Measurements from ENCODE around the gene BRD4.

Gene BRD4

DNA sequence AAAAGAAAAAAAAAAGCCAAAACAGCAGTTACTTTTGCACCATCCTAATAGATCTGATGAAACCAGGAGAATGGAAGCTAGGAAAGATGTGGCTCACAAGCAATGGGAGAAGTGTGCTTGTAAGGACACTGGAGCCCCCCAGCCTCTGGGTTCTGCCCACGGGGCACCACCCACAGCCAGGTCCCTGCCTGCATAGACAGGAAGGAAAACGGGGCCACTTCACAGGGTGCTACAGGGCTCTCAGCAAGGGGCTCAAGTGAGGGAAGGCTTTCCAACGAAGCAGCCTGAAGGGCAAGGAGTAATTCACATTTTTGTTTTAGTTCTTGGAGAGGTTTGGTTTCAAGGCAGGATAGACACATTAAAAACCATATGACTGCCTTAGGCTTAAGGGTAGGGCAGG lies 42.7 kb downstream of the BRD4 start:
- no peak for DNase-seq (ENCODE audit: low read depth in 3 of 3)

DNA sequence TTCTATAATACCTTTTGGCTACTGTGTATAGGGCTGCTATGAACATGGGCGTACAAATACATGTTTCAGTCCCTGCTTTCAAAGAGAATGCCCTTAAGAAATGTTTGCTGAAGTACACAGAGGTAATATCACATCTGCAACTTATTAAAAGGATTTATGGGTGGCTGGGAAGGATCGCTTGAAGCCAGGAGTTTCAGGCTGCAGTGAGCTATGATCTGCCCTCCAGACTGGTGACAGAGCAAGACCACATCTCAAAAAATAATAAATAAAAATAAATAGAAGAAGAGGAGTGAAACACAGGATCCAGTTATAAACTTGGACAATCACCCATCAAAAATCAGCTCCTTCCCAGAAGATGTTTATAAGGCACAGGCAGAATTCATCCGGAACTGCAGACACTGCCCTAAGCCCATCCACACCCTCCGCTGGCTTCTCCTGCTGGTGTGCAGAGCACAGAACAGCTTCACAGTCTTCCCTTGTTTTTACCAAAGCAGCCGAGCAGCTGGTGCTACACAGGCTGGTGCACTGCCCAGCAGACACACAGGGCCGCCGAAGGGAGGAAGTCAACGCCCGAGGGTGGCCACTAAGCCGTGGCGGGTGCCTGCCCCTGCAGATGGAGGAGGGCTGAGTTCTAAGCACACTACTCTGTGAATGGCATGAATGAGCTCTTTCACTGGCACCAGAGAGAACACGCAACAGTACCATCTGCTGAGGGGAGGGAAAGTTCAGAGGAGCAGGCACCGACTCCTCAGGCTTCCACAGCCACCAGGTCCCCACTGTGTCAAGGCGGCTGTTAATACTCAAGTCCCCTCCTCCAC lies 44.0 kb downstream of the BRD4 start:
- DNase-seq (ENCODE audit: low read depth in 3 of 3) = no peak

DNA sequence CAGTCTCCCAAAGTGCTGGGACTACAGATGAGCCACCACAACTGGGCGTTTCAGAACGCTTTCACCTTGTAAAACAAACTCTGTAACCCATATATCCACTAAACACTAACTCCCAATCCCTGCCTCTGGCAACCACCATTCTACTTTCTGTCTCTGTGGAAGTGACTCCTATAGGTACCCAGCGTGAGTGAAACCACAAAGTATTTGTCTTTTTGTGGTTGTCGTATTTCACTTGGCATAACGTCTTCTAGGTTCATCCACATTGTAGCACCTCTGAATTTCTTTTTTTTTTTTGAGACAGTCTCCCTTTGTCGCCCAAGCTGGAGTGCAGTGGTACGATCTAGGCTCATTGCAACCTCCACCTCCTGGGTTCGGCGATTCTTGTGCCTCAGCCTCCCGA lies 44.8 kb downstream of the BRD4 start:
- DNase-seq (ENCODE audit: low read depth in 3 of 3) = no peak

DNA sequence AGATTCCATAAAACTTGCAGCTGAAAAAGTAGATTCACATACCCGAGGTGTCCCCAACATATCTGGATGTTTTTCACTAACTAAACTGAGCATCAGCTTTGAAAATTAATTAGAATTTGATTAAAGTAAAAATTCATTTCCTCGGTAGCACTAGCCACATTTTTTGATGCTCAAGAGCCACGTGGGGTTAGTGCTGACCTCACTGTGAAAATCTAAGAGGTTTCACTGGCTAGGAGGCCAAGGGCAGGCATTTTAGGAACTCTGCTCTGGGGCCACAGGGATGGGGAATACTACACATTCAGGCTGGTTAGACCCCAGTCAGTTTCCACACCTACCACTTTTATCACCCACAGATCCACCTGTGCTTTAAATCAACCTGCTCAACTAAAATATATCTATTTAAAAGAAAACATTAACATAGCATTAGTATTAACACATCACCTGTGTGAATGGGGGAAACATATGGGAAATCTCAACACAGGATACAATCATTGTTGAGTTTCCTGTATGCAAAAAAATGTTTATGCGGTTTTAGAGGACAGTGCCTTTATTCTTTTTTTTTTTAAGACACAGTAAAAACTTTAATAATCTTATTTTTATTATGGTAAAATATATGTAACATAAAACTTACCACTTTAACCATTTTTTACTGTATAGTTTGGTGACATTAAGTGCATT lies 45.5 kb downstream of the BRD4 start:
- no peak for DNase-seq (ENCODE audit: low read depth in 3 of 3)

DNA sequence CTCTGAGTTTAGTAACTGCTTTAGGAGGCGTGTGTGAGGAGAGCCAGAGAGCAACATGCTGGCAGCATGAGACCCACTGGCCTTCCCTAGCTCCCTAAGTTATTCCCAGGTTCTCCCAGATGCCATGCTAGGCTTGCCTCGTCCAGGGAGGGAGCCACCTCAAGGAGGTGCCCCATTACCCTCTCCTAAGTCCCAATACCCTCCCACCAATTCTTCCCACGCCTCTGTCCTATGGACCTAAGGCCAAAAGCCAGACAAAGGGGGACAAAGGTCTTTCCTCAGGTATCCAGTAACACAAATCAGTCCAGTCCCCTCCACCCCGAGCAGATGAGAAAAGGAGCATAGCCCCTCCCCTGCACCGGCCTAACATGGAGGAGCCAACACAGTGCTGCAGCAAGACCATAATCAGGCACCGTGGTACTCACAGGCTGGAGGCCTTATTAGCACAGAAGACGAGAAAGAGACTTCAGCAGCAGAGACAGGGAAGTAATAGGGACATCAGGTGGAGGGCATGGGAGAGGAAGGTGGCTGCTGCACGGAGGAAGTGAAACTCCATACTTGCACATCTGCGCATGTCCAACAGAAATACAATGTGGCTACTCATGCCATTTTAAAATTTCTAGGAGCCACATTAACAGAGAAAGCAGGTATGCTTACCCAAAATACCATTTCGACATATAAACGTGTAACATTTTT lies 46.3 kb downstream of the BRD4 start:
- DNase-seq (ENCODE audit: low read depth in 3 of 3) = no peak

DNA sequence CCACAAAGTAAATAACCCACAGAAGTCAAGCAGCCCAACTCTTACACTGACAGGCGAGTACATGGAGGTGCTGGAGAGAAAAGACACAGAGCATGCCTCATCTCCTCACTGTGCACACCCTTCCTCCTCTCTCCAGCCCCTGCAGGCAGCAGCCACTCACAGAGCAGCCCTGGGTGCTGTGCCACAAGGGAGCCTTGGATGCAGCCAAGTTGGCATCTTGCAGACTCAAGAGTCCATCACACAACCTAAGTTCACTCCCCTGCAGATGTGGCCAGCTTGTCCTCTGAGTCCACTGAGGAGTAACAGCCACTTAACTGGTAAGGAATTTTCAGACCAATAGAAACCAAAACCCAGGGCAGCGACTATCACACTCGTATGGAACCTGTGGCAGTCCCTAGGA lies 47.4 kb downstream of the BRD4 start:
- no peak for DNase-seq (ENCODE audit: low read depth in 3 of 3)

DNA sequence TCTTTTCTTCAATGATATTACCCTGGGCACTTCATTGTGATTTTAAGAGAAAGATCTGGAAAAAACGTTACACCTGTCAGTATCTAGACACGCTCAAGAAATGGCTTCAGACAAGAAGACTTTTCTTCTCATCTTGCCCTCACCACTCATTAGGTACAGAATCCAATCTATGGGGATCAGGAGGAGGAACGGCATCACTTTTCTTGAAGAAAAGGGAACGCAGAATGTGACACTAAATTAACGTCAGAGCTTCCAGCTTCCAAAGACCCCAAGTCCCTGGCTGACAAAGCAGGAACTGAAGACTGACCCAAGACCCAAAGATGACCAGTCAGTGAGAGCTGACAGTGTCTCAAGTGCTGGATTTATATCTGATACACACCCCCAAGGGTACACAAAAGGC lies 48.2 kb downstream of the BRD4 start:
- no peak for DNase-seq (ENCODE audit: low read depth in 3 of 3)

DNA sequence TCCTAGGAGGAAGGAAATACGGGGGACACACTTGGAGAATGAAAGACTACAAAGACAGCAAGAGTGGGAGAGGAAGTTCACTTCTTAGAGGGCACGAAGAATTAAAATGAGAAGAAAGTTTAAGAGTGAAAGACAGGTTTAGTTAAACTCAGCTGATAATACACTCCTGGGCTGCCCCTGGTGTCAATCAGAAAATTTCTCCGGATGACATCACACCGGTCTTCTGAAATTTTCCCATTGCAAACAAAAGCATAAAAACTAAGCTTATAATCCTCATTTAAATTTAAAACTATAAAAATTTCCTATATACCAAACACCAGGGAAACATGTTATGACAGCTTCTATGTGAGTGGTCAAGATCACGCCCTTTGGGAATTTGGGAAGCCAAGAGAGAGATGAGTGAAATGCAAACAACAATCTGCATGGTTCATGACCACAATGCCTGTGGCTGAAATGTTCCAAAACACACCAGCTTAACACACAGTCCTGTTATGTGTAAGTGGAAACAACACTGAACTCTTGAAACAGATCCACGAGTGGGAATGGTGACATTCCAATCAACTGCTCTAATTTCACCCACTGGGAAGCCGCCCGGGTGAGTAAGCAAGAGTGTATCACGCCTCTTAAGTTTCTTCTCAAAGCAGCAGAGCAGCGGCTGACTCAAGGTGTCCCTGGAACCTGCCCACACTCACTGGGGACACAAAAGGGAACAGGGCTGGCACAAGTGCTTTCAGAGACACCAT lies 49.0 kb downstream of the BRD4 start:
- peak in 1 of 3 donors; percentile 37 for DNase-seq (ENCODE audit: low read depth in 3 of 3)

DNA sequence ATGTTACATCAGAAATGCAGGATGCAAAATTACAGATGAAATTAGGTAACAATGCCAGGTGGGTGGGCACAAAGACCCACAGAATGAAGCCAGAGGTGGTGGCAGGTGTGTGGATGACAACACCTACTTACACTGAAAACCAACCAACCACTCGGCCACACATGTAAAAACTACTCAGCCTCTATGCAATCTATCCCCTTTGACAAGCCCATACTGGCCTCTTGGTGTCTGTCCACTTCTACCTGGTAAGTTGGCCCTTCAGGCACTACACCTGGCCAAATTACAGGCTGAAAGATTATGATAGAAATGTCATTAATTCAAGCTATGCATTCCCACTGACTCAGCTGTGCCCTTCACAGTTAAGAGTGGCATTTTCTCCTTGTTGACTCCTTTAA lies 50.0 kb downstream of the BRD4 start:
- DNase-seq (ENCODE audit: low read depth in 3 of 3) = no peak

DNA sequence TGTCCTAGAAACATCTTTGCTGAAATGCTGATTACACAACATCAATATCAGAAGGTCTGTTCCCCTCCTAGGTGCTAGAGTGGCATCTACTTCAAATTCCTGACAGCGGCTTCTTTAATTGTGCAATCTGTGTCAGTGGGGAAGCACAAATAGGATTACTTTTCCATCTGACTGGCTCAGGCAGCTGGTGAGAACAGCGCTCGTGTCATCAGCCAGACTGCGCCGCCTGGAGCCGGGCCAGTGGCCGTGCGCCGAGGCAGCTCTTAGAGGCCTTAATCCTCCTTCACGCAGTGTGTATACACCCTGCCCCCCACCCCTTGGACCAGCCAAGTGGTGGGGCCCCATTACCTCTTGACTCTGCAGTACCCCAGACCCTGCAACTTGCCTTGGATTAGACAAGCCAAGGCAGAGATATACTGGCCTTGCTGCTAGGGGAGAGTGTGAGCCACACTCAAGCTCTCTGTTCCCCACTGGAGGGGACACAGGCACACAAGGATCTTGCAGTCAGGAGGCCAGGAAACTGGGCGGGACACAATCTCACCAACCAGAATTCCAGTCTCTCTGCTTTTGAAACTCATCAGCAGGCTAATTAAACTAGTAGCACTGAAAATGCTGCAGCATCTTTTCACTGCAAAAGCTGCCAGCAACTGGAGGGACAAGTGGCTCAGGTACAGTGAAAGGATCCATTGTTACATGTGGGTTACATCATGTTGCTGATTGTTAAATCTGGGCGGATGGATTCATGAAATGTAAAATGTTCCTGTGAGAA lies 51.2 kb downstream of the BRD4 start:
- DNase-seq (ENCODE audit: low read depth in 3 of 3) = no peak

DNA sequence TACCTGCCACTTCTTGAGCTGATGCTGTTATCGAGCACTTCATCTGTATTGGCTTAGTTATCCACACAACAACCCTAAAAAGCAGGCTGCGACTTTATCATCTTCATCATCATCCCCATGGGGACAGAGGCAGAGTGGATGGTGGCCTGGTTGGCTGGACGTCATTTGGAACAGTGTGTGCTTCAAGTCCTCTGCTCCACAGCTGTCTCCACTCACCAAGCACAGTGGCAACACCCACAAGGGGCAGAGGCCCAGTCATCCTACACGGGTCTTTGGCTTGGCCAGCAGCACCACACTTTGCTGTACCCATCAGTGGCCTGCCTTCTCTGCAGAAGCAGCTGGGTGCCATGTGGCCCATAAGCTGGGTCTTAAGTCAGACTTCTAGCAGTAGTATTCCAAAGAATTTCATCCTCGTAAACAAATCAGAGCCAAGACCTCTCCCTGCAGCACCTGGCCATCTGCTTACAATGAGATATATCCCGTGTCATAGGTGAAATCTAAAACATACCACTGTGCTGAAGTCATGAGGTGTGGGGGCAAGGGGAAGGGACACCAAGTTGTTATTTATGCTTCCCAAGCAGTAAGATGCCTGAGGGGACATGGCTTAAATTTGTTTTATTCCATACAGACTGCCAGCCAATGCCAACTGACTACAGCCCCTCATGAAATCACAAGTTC lies 52.2 kb downstream of the BRD4 start:
- no peak for DNase-seq (ENCODE audit: low read depth in 3 of 3)

DNA sequence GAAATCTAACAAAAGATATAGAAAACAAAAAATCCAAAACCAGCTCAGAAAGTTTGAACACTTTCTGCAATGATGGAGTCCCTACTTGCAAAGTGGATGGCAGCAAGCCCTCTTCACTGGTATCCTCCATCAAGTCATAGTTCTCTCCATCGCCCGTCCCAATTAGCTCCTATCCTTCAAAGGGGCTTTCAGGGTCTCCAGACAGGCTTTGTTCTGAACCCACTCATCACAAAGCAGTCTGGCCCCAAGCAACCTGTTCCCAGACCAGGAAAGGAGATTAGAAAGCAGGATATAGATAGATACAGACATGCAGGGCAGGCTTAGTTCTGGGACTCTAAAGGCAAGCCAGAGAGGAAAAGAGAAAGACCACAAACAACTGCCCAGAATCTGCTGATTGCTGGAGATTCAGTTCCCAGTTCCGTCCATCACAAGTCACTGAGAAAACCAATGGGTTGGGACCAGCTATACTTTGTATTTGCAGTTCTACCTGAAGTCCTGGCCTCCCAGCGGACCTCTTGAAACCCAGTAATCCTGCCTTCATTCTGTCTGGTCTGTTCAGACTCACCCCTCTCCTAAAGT lies 52.9 kb downstream of the BRD4 start:
- DNase-seq (ENCODE audit: low read depth in 3 of 3) = no peak

DNA sequence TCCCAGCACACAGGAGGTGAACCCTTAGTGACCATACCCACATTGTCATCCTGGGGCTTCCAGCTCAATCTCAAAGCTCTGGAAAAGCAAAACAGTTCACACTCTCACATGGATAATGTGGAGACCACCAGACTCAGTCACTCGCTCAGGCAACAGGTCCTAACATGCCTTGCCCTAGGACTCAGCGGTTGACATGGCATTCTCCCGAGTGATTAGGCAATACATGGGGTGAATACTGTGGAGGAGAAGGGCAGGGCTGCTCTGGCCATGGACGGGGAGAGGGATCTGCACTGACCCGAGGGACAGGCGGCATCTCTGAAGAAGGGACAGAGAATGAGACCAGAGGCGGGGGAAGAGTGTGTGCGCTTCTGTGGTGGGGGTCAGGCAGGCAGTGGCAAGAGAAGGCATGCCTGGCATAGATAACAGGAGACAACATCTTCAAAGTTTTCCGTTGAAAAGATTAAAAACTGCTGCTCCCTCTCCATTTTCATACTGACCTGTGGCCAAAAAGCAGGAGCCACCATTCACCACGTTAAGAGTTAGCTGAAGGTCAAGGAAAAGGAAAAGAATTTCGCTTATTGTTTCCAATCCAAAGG lies 55.6 kb downstream of the BRD4 start:
- DNase-seq (ENCODE audit: low read depth in 3 of 3) = no peak

DNA sequence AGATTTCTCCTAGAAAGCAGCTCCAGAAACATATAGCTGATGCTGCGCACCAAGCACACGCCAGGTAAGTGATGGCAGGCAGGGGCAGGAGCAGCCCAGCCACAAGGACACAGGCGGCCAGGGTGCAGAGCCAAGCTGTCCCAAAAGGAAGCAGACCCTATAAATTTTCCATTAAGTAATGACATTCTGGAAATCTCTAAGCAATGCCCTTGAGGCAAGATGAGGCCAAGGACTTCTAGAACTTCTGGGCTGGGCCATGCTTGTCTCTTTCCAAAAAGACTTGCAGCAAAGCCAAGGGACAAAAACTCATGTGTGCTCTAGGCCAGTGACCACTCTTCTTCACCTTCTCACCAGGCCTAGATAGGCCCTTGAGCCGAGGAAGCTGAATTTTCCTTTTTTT lies 57.9 kb downstream of the BRD4 start:
- DNase-seq (ENCODE audit: low read depth in 3 of 3) = no peak

DNA sequence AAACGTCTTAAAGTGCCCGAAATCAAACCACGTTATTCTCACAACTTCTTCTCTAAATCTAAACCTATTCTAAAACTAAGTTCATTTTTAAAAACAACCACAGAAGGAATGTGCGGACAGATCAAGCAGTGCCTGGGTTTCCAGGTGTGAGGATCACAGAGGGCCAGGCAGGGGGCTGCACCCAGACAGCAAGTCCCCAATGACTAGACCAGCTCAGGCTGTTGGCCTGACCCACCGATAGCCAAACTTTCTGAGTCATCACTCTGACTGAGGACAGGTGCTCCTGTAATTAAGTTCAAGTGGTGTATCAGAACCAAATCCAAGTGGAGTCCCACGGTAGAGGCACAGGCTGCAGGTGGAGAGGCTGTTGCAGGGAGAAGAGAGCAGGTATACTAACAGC lies 62.5 kb downstream of the BRD4 start:
- DNase-seq (ENCODE audit: low read depth in 3 of 3) = no peak

DNA sequence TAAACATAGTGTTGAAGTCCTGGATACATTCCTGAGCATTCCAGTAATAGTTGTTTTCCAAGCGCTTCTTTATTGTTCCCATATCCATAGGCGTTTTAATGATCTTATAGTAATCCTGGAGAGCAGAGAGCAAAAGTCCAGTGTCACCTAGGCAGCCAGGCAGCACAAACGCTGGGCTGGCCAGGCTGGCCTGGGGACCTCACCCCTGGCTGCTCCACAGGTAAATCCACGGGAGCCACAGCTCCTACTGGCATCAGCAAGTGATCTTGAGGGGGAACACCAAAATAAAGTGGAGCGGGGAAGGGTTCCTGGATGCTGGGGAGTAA lies 63.4 kb downstream of the BRD4 start:
- no peak for DNase-seq (ENCODE audit: low read depth in 3 of 3)

DNA sequence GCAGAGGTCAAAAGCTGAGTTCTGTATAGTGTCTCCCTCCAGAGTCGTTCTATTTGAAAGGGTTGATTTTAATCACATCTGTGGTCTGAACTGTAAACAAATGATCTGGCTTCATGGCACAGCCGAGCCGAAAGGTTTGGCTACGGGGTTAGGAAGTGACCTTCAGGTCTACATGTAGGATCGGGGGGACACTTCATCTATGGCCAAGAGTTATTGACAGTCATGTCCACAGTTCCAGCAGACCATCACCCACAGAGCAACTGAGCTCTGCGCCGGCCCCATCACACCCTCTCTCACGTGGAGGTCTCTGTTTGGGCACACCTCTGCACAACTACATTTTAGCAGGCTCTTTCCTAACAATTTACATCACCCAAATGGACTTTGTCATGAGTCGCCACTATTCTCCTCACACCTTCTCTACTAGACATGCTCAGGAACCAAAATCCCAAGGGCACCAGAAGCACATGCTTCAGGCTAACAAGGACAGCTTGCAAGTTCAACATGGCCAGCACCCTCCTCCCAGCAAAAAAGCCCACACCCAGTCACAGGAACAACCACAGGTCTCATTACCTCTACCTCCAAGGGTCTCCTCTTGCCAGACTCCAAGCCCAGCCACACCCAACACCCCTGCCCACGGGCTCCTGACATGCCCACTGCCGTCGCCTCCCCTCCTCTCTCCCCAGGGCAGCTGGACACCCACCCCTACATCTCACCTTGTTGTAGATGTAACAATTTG lies 64.0 kb downstream of the BRD4 start:
- DNase-seq (ENCODE audit: low read depth in 3 of 3) = no peak

DNA sequence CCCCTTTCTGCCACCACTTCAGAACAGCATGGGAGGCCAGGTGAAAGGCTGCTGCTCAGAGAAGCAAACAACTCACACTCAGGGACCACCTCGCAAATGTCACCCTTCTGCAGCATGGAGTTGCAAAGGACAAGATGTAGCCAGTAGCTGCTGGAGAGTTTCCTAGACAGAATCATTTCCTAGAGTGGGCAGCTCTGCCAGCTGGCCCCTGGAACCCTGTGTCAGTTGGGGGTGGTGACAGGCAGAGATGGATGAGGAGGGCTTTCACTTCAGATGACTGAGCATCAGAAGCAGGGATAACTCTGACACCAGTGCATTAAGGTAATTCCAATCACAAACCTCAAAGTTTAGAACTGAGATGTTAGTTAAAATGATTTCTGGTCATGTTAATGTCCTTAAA lies 65.7 kb downstream of the BRD4 start:
- DNase-seq (ENCODE audit: low read depth in 3 of 3) = no peak

DNA sequence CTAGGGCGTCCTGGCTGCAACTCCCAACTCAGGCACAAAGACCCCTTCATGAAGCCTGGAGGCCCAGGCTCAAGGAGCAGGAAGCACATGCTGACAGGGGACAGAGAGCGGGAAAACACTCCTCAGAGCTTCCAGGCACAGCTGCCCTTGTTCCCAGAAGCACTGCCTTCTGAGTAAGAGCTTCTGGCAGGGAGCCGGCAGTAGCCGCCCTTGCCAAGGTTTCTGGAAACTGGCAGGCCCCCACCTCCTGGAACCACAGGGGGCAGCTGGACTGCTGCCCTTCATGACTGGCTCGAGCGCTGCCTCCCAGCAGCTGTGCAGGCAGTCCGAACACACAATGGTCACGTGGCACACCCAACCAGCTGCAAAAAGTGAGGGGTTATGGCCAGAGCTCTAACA lies 66.5 kb downstream of the BRD4 start:
- DNase-seq (ENCODE audit: low read depth in 3 of 3) = no peak

Data from stimulated activated CD4-positive, alpha-beta T cell treated with anti-CD3 and anti-CD28 coated beads, TNF-alpha, amount 100 ng/mL, for 48 hours (primary cell).